ENCODE results near the gene DENND2C.
A peak's percentile ranks its signal among the peaks of the same experiment; 100 is the strongest.

The DENND2C gene

DNA sequence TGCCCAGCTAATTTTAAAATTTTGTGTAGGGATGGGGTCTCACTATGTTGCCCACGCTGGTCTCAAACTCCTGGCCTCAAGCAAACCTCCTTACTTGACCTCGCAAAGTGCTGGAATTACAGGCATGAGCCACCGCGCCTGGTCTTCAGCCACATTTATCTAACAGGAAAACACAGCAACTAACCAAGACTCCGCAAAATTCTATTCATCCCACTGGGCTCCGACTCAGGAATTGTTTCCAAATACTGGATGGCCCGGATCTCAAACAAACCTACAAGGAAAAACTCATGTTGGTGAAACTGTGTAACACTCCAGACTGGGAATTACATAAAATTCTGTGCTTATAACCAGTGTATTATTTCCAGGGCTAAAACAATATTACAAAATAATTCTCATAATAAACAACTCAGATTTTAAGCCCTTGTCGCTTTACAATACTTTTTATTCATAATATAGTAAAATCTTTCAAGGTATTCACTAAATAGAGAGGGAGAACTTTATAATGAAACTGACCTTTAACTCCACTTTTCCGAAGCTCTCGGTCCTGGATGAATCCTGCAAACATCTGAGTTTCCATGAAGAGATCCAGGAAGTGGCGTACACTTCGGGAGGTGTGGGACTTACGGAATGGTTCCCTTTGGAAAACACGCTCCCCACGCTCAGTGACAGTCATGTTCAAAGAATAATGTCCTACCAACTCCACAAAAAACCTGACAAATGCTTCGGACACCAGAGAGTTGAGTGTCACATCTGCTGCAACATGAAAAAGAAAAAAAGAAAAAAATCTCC lies 82.5 kb downstream of the DENND2C start:
- H3K79me2 ChIP-seq (ENCODE audit: insufficient read depth, low read depth) = no peaks in the 10 kb centered on the region
- no peaks in the 10 kb centered on the region for H3K27me3 ChIP-seq (ENCODE audit: insufficient read depth, low read depth)
- TF ChIP-seq, protein P1, sequence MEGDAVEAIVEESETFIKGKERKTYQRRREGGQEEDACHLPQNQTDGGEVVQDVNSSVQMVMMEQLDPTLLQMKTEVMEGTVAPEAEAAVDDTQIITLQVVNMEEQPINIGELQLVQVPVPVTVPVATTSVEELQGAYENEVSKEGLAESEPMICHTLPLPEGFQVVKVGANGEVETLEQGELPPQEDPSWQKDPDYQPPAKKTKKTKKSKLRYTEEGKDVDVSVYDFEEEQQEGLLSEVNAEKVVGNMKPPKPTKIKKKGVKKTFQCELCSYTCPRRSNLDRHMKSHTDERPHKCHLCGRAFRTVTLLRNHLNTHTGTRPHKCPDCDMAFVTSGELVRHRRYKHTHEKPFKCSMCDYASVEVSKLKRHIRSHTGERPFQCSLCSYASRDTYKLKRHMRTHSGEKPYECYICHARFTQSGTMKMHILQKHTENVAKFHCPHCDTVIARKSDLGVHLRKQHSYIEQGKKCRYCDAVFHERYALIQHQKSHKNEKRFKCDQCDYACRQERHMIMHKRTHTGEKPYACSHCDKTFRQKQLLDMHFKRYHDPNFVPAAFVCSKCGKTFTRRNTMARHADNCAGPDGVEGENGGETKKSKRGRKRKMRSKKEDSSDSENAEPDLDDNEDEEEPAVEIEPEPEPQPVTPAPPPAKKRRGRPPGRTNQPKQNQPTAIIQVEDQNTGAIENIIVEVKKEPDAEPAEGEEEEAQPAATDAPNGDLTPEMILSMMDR (conservative IDR thresholded peaks at IDR 0.05; ENCODE audit: low read depth, low read length) = no peak
- H3K36me3 ChIP-seq (ENCODE audit: insufficient read depth) = no peaks in the 10 kb centered on the region
- H3K27ac ChIP-seq = no peak overlapping the region
- no peak overlapping the region for H3K4me2 ChIP-seq
- no peaks in the 10 kb centered on the region for H4K20me1 ChIP-seq (ENCODE audit: insufficient read depth)
- no peak overlapping the region for H3K9ac ChIP-seq
- peaks cover 9% of the 10 kb centered on the region for H3K4me1 ChIP-seq (ENCODE audit: low read depth, poor library complexity, severe bottlenecking)
- no peak overlapping the region for H2AFZ ChIP-seq (ENCODE audit: low read depth)
- no peak overlapping the region for H3K4me3 ChIP-seq (IDR thresholded peaks at IDR 0.05; ENCODE audit: insufficient read depth, low read depth, low read length)

DNA sequence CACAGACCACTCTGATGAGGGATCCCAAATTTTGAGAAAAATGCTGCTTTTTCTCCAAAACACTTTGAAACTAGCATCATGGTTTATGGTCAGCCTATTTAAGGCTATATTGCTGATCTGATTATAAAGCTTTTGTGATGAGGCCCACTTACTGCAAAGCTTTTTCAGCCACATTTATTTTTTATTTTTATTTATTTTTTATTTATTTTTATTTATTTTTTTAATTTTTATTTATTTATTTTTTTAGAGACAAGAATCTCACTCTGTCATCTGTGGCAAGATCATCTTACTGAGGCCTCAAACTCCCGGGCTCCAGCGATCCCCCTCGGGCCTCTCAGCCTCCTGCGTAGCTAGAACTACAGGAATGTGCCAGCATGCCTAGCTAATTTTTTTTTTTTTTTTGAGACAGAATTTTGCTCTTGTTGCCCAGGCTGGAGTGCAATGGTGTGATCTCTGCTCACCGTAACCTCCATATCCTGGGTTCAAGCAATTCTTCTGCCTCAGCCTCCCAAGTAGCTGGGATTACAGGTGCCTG lies 83.3 kb downstream of the DENND2C start:
- TF ChIP-seq, protein P1 (conservative IDR thresholded peaks at IDR 0.05; ENCODE audit: low read depth, low read length) = no peak
- Histone ChIP-seq H3K4me3 (IDR thresholded peaks at IDR 0.05; ENCODE audit: insufficient read depth, low read depth, low read length) (no peak overlapping the region), H3K36me3 (ENCODE audit: insufficient read depth) (no peaks in the 10 kb centered on the region), H3K27me3 (ENCODE audit: insufficient read depth, low read depth) (no peaks in the 10 kb centered on the region), H3K27ac (no peak overlapping the region), H2AFZ (ENCODE audit: low read depth) (no peak overlapping the region), H3K9ac (no peak overlapping the region), H3K4me2 (no peak overlapping the region), H3K4me1 (ENCODE audit: low read depth, poor library complexity, severe bottlenecking) (peaks cover 14% of the 10 kb centered on the region), H4K20me1 (ENCODE audit: insufficient read depth) (no peaks in the 10 kb centered on the region), H3K79me2 (ENCODE audit: insufficient read depth, low read depth) (no peaks in the 10 kb centered on the region)

DNA sequence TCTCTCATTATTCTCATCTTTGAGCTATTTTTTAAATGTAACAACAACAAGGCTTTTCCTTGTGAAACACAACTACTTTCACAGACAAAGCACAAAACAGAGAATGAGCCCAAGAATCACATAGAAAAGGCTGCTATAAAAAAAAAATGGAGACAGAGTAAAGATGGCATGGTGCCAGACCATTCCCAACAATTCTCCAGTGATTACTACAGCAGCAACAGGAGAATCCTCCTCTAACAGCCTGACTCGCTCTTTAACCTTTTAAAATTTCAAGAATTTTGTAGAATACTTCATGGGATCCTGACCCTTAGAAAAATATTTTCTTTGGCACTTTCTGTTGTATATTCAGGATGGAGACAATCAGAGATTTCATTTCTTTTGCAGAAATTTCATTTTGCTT lies 84.6 kb downstream of the DENND2C start:
- H3K27me3 ChIP-seq (ENCODE audit: insufficient read depth, low read depth) = no peaks in the 10 kb centered on the region
- TF ChIP-seq, protein P1 (conservative IDR thresholded peaks at IDR 0.05; ENCODE audit: low read depth, low read length) = no peak
- H3K27ac ChIP-seq = no peak overlapping the region
- H4K20me1 ChIP-seq (ENCODE audit: insufficient read depth) = no peaks in the 10 kb centered on the region
- no peak overlapping the region for H3K4me3 ChIP-seq (IDR thresholded peaks at IDR 0.05; ENCODE audit: insufficient read depth, low read depth, low read length)
- H2AFZ ChIP-seq (ENCODE audit: low read depth) = no peak overlapping the region
- no peak overlapping the region for H3K9ac ChIP-seq
- peaks cover 9% of the 10 kb centered on the region; the same call in 1 of the 2 replicates for H3K79me2 ChIP-seq (ENCODE audit: insufficient read depth, low read depth)
- no peaks in the 10 kb centered on the region for H3K36me3 ChIP-seq (ENCODE audit: insufficient read depth)
- H3K4me1 ChIP-seq (ENCODE audit: low read depth, poor library complexity, severe bottlenecking) = peaks cover 20% of the 10 kb centered on the region
- H3K4me2 ChIP-seq = no peak overlapping the region

DNA sequence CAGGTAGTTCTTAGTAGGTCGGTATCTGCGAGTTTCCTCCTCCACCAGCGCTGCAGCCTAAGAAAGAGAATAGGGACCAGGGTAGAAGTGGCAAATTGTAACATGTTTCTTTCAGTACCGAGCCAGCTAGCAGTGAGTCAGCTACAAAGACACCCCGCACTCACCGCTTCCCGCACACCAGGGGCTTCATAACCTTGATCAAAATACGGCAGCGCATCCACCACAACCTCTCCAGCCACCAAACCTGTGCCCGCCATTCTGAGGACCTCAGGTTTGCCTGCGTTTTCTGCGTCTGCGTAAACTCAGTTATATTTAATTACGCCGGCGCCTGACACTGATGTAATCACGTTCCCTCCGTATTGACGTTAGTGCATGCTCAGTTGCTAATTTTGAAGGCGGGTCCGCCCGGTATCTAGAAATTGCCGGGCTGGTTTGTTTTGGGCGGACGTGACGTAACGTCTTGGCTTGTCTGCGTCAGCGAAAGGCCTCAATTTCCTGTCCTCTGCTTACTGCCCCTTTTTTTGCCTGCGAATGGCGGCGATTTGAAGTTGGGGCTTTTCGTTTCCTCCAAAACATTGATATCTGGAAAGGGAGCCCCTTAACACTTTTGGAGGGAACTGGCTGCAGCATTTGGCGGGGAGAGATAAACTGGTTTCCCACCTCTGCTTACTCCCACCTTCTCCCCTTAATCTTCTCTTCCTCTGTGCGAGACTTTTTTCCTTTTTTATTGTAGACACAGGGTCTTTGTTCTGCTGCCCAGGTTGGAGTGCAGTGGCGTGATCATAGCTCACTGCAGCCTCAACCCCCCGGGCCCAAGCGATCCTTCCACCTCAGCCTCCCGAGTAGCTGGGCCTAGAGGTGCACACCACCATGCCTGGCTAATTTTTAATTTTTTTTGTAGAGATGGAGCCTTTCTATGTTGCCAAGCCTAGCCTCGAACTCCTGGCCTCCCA lies 88.2 kb downstream of the DENND2C start, which contains the start of gene BCAS2:
Gene BCAS2, minus strand, starts transcription at position 281 of the 953 bp plus-strand sequence. Its CDS starts 24 bp downstream, at position 257.
- peaks cover 24% of the 10 kb centered on the region; the same call in 1 of the 2 replicates for H3K79me2 ChIP-seq (ENCODE audit: insufficient read depth, low read depth)
- peak within 1 kb of the TSS; percentile 58 for H3K4me2 ChIP-seq
- H3K36me3 ChIP-seq (ENCODE audit: insufficient read depth) = no peaks in the 10 kb centered on the region
- H3K27me3 ChIP-seq (ENCODE audit: insufficient read depth, low read depth) = no peaks in the 10 kb centered on the region
- peak within 1 kb of the TSS; percentile 76; the same call in 1 of the 2 replicates for H2AFZ ChIP-seq (ENCODE audit: low read depth)
- H3K4me1 ChIP-seq (ENCODE audit: low read depth, poor library complexity, severe bottlenecking) = peaks cover 17% of the 10 kb centered on the region
- H3K4me3 ChIP-seq (IDR thresholded peaks at IDR 0.05; ENCODE audit: insufficient read depth, low read depth, low read length) = peak within 1 kb of the TSS; percentile 84
- no peaks in the 10 kb centered on the region for H4K20me1 ChIP-seq (ENCODE audit: insufficient read depth)
- peak within 1 kb of the TSS; percentile 73 for H3K27ac ChIP-seq
- peak within 1 kb of the TSS; percentile 73 for H3K9ac ChIP-seq
- TF ChIP-seq, protein P1 (conservative IDR thresholded peaks at IDR 0.05; ENCODE audit: low read depth, low read length) = no peak

Data from KMS-11 (cell line).